CD14-positive monocyte (primary cell): ENCODE data around the gene HECTD4. TPM values are rescaled to one million over a fixed set of nuclear protein-coding genes. Genes with fewer than 3 reads are reported as not detected.

ENCODE experiments used
- DNase-seq, 3 donors: peaks; one replicate each; pipeline ENCODE4 v3.0.0-alpha.2; 2011 to 2022
- H2AFZ ChIP-seq: 2 replicates; pipeline ENCODE4 v1.6.0; 2012; ENCODE audit warnings: mild to moderate bottlenecking, low read depth, low read length, inconsistent platforms; ENCODE audit not compliant: insufficient read depth, poor library complexity, severe bottlenecking
- H3K27ac ChIP-seq, 2 donors: 1 replicate in 1 of 2; 2 replicates in 1 of 2; pipeline ENCODE4 v1.5.1; 2012 to 2013; ENCODE audit warnings: low read length in 2 of 2, control low read depth in 1 of 2, inconsistent platforms in 1 of 2, low read depth in 1 of 2, mild to moderate bottlenecking in 1 of 2
- H3K27me3 ChIP-seq, 2 donors: one replicate each; pipeline versions ENCODE4 v1.6.0 to v1.6.1; 2011 to 2013; ENCODE audit warnings: low read length in 2 of 2; ENCODE audit not compliant: control insufficient read depth in 2 of 2, insufficient read depth in 2 of 2
- H3K36me3 ChIP-seq, 2 donors: replicated peaks in 1 of 2; 1 replicate in 1 of 2; 2 replicates in 1 of 2; pipeline versions ENCODE4 v1.5.1 to v1.6.1; 2012 to 2013; ENCODE audit warnings: low read length in 2 of 2, control low read depth in 1 of 2, inconsistent platforms in 1 of 2, mild to moderate bottlenecking in 1 of 2; ENCODE audit not compliant: insufficient read depth in 2 of 2, control insufficient read depth in 1 of 2
- H3K4me1 ChIP-seq, 2 donors: 1 replicate in 1 of 2; 2 replicates in 1 of 2; pipeline versions ENCODE4 v1.5.1 to v1.6.1; 2012 to 2013; ENCODE audit warnings: low read length in 2 of 2, control low read depth in 1 of 2, inconsistent platforms in 1 of 2, mild to moderate bottlenecking in 1 of 2, moderate library complexity in 1 of 2; ENCODE audit not compliant: insufficient read depth in 2 of 2, control insufficient read depth in 1 of 2
- H3K4me2 ChIP-seq: replicated peaks from 2 replicates; pipeline ENCODE3; 2012; ENCODE audit warnings: low read length, moderate library complexity, mild to moderate bottlenecking; ENCODE audit not compliant: poor library complexity, severe bottlenecking; ENCODE audit errors: extremely low read depth
- H3K4me3 ChIP-seq, 3 experiments: fragments of 200-600 bp in 1 of 3; sonication (generic) in 1 of 3; replicated peaks in 1 of 3; 1 replicate in 2 of 3; 2 replicates in 1 of 3; pipeline ENCODE4 v1.5.1; 2011 to 2013; ENCODE audit warnings: low read length in 3 of 3, mild to moderate bottlenecking in 3 of 3, control low read depth in 2 of 3, low read depth in 2 of 3, inconsistent platforms in 1 of 3, moderate library complexity in 1 of 3
- H3K79me2 ChIP-seq: 2 replicates; pipeline ENCODE4 v1.6.0; 2012; ENCODE audit warnings: mild to moderate bottlenecking, control low read depth, inconsistent platforms, low read length, moderate library complexity; ENCODE audit not compliant: insufficient read depth
- H3K9ac ChIP-seq: 2 replicates; pipeline ENCODE4 v1.6.0; 2017; ENCODE audit warnings: low read length, mild to moderate bottlenecking; ENCODE audit not compliant: insufficient read depth, poor library complexity, severe bottlenecking
- H3K9me3 ChIP-seq, 2 donors: replicated peaks in 1 of 2; 1 replicate in 1 of 2; 2 replicates in 1 of 2; pipeline versions ENCODE4 v1.5.1 to v1.6.1; 2012 to 2013; ENCODE audit warnings: low read length in 2 of 2, control low read depth in 1 of 2; ENCODE audit not compliant: control insufficient read depth in 1 of 2, insufficient read depth in 1 of 2
- H4K20me1 ChIP-seq: 2 replicates; pipeline ENCODE4 v1.6.0; 2012; ENCODE audit warnings: mild to moderate bottlenecking, low read length, control low read depth, moderate library complexity; ENCODE audit not compliant: insufficient read depth
- H3K27ac Mint-ChIP-seq, 7 donors: one replicate each; pipeline ENCODE4 v1.8.0; 2020; ENCODE audit warnings: mild to moderate bottlenecking in 7 of 7, mixed read lengths in 7 of 7, moderate library complexity in 6 of 7, inconsistent platforms in 2 of 7
- H3K27me3 Mint-ChIP-seq, 3 donors: one replicate each; pipeline ENCODE4 v1.8.0; 2021 to 2022; ENCODE audit warnings: low read depth in 3 of 3, mild to moderate bottlenecking in 3 of 3, mixed read lengths in 3 of 3, moderate library complexity in 3 of 3, inconsistent platforms in 1 of 3
- H3K36me3 Mint-ChIP-seq, 2 donors: one replicate each; pipeline ENCODE4 v1.8.0; 2020; ENCODE audit warnings: mixed read lengths in 2 of 2, inconsistent platforms in 1 of 2, mild to moderate bottlenecking in 1 of 2
- H3K4me1 Mint-ChIP-seq: one replicate; pipeline ENCODE4 v1.8.0; 2020; ENCODE audit warnings: mild to moderate bottlenecking, mixed read lengths
- H3K4me3 Mint-ChIP-seq, 2 donors: one replicate each; pipeline ENCODE4 v1.8.0; 2020; ENCODE audit warnings: mild to moderate bottlenecking in 2 of 2, mixed read lengths in 2 of 2, moderate library complexity in 1 of 2
- H3K9me3 Mint-ChIP-seq, 7 donors: one replicate each; pipeline ENCODE4 v1.8.0; 2020 to 2022; ENCODE audit warnings: mixed read lengths in 7 of 7, mild to moderate bottlenecking in 6 of 7, moderate library complexity in 6 of 7, inconsistent platforms in 2 of 7
- CTCF ChIP-seq: fragments of 200-600 bp; IDR thresholded peaks from one replicate; pipeline ENCODE4 v1.8.0; 2022; ENCODE audit warnings: antibody characterized with exemption, mild to moderate bottlenecking
- WGBS: methylation state at CpG from one replicate; pipeline ENCODE4 v1.1.5; 2013; ENCODE audit warnings: missing lambda C conversion rate; ENCODE audit not compliant: insufficient coverage; 5-methylcytosine and 5-hydroxymethylcytosine counted together
- intact Hi-C, 2 donors: fragments of 100-400 bp; cut with micrococcal nuclease; formaldehyde crosslinking; loops; one replicate each; pipeline versions ENCODE4 v1.15.0 to v1.15.1; 2023
- polyA plus RNA-seq, 3 donors: library from polyadenylated mRNA; depleted of rRNA in 1 of 3; unstranded in 2 of 3; stranded (reverse) in 1 of 3; fragments of 300-500 nt in 2 of 3; fragments of >200 nt in 1 of 3; fragmentation: Illumina TruSeq in 2 of 3; gene quantifications; 1 replicate in 2 of 3; 2 replicates in 1 of 3; pipeline ENCODE4 v1.2.3, GENCODE V29; 2012 to 2021

The HECTD4 gene
- polyA plus RNA-seq, 3 donors, result 0.73 to 18.3 (median 2.4) TPM

- no peaks in the 10 kb centered on the region for H3K4me1 Mint-ChIP-seq
- H3K9me3 Mint-ChIP-seq, result peaks cover 0 to 6% (median 2%) of the 10 kb centered on the region in 7 donors
- H3K36me3 Mint-ChIP-seq, result peaks cover 68 to 86% of the 10 kb centered on the region in 2 donors
- no peak for DNase-seq
- peak overlapping the region in 1 of 7 donors; percentile 59 for H3K27ac Mint-ChIP-seq
- Histone ChIP-seq H3K27me3 (no peaks in the 10 kb centered on the region), H2AFZ (no peak overlapping the region), H3K27ac (no peak overlapping the region), H3K9ac (no peak overlapping the region), H3K4me1 (no peaks in the 10 kb centered on the region), H3K4me3 (no peak overlapping the region), H4K20me1 (no peaks in the 10 kb centered on the region), H3K4me2 (no peak overlapping the region), H3K36me3 (peaks cover 70 to 88% of the 10 kb centered on the region in 2 donors), H3K9me3 (no peaks in the 10 kb centered on the region), H3K79me2 (no peaks in the 10 kb centered on the region)
- over 99% methylated on average over 13 of the region's 20 CpGs for WGBS
- TF ChIP-seq CTCF, result no peak
- H3K27me3 Mint-ChIP-seq, result peaks cover 0 to 1% (median 0%) of the 10 kb centered on the region in 3 donors
- H3K4me3 Mint-ChIP-seq, result no peak overlapping the region
- intact Hi-C loops, result no loop called here
Observed at GRCh38 chr12:112175361-112176155, 206.7 kb downstream of the HECTD4 start.

GRCh38 chr12:112172556-112173324, 209.5 kb downstream of the HECTD4 start:
- intact Hi-C loops, result no loop called here
- H4K20me1 ChIP-seq, result no peaks in the 10 kb centered on the region
- peaks cover 58 to 88% of the 10 kb centered on the region in 2 donors for H3K36me3 ChIP-seq
- no peak for DNase-seq
- H3K9me3 ChIP-seq, result no peaks in the 10 kb centered on the region
- Mint-ChIP-seq H3K27me3 (no peaks in the 10 kb centered on the region), H3K4me1 (no peaks in the 10 kb centered on the region), H3K4me3 (no peak overlapping the region), H3K27ac (peak overlapping the region in 1 of 7 donors; percentile 63), H3K36me3 (peaks cover 54 to 80% of the 10 kb centered on the region in 2 donors), H3K9me3 (peaks cover 0 to 6% (median 2%) of the 10 kb centered on the region in 7 donors)
- H3K79me2 ChIP-seq, result no peaks in the 10 kb centered on the region
- H3K4me1 ChIP-seq, result no peaks in the 10 kb centered on the region
- 96% methylated on average over 18 of the region's 21 CpGs for WGBS
- H3K4me3 ChIP-seq, result no peak overlapping the region
- no peak overlapping the region for H2AFZ ChIP-seq
- H3K9ac ChIP-seq, result no peak overlapping the region
- H3K27ac ChIP-seq, result no peak overlapping the region
- no peaks in the 10 kb centered on the region for H3K27me3 ChIP-seq
- no peak overlapping the region for H3K4me2 ChIP-seq
- TF ChIP-seq CTCF, result no peak
